GM21619 (cell line): ENCODE data around the gene DCTN5.
"Not testable (repeated sequence)": the region's sequence is repeated elsewhere in the genome, so short reads cannot be mapped to it uniquely, and the experiment has no call there.

Experiments used
- ATAC-seq: cut with Tn5 transposase; IDR thresholded peaks from one replicate; pipeline ENCODE4 v1.9.1; 2021; ENCODE audit not compliant: unreplicated experiment

Gene DCTN5

GRCh38 chr16:23640931-23641765 lies at the start of gene DCTN5, which contains the start of gene PALB2:
Gene DCTN5 (plus strand): TSS chr16:23641466. CDS start chr16:23641543, 77 bp downstream.
Gene PALB2 (minus strand): TSS chr16:23641310. CDS start chr16:23641157, 153 bp downstream.
- peak; percentile 95 for ATAC-seq

GRCh38 chr16:23594186-23594585 lies 47.1 kb upstream of the DCTN5 start:
- no peak for ATAC-seq

GRCh38 chr16:23595246-23595950 lies 45.9 kb upstream of the DCTN5 start:
- ATAC-seq, result no peak

GRCh38 chr16:23595951-23596720 lies 45.1 kb upstream of the DCTN5 start, which contains the start of gene NDUFAB1:
Gene NDUFAB1 (minus strand): TSS chr16:23596316. CDS start chr16:23596290, 26 bp downstream.
- peak; percentile 93 for ATAC-seq

GRCh38 chr16:23597003-23597756 lies 44.1 kb upstream of the DCTN5 start:
- no peak for ATAC-seq

GRCh38 chr16:23607726-23608125 lies 33.5 kb upstream of the DCTN5 start:
- no peak for ATAC-seq

GRCh38 chr16:23608194-23608593 lies 33.1 kb upstream of the DCTN5 start:
- no peak for ATAC-seq

GRCh38 chr16:23609929-23610328 lies 31.3 kb upstream of the DCTN5 start:
- no peak for ATAC-seq

GRCh38 chr16:23610905-23611304 lies 30.4 kb upstream of the DCTN5 start:
- not testable (repeated sequence) for ATAC-seq

GRCh38 chr16:23611936-23612335 lies 29.3 kb upstream of the DCTN5 start:
- ATAC-seq, result no peak

- ATAC-seq, result no peak
Measured at GRCh38 chr16:23615805-23616204, 25.5 kb upstream of the DCTN5 start.

GRCh38 chr16:23624092-23624491 lies 17.2 kb upstream of the DCTN5 start:
- ATAC-seq, result no peak

- no peak for ATAC-seq
Measured at GRCh38 chr16:23629516-23629915, 11.8 kb upstream of the DCTN5 start.

GRCh38 chr16:23631874-23632273 lies 9.4 kb upstream of the DCTN5 start:
- not testable (repeated sequence) for ATAC-seq

- no peak for ATAC-seq
Measured at GRCh38 chr16:23634461-23635036, 6.7 kb upstream of the DCTN5 start.

GRCh38 chr16:23635958-23636357 lies 5.3 kb upstream of the DCTN5 start:
- ATAC-seq, result no peak

GRCh38 chr16:23640615-23640930 lies 693 bp upstream of the DCTN5 start:
- no peak for ATAC-seq

GRCh38 chr16:23642246-23642774 lies 1.0 kb downstream of the DCTN5 start:
- ATAC-seq, result no peak

GRCh38 chr16:23650674-23651416 lies 9.6 kb downstream of the DCTN5 start:
- ATAC-seq, result no peak
